Measurements from ENCODE around the gene DMD.

- TF ChIP-seq CTCF (IDR thresholded peaks at IDR 0.05) (no peak), EP300 (IDR thresholded peaks at IDR 0.05) (no peak), POLR2A (IDR thresholded peaks at IDR 0.05) (no peak), POLR2AphosphoS5 (IDR thresholded peaks at IDR 0.05) (no peak)
Measured at GRCh38 chrX:31130457-31131220, 2080.7 kb downstream of the DMD start.

Measured in sigmoid colon (tissue), 4 donors.